Measurements from ENCODE around the gene ZNF385B.

The ZNF385B gene

GRCh38 chr2:179729966-179730365 lies 131.4 kb downstream of the ZNF385B start:
- no peak for FAIRE-seq

DNA sequence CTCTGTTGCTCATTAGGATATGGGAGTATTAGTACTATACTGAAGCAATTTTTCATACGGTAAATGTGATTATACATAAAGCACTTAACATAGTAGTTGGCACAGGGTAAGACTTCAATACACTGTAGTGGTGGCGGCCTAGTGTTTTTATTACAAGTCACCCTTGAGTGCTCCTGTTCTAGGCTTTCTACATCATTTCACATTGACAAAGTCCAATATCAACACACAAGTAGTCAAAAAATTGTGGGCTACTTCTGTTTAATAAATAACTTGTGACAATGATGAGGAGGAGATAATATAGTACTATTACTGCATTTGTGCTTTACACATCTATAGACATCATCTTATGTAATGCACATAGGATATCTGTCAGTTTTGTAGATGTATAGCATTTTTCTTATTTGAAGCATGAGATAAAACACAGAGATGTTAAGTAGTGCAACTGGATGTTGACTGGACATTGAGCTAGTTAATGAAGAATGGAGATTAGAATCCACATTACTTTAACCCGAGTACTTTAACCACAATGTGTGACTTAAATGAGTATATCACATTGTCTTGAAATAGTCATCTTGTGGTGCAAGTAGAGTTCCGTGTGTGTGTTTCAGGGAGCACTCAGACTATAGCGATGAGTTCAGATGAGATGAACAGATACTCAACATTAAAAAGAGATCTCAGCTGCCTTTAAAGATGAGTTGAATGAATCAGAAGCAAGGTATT lies 134.8 kb downstream of the ZNF385B start:
- no peak for FAIRE-seq

GRCh38 chr2:179724403-179724802 lies 137.0 kb downstream of the ZNF385B start:
- FAIRE-seq = no peak

DNA sequence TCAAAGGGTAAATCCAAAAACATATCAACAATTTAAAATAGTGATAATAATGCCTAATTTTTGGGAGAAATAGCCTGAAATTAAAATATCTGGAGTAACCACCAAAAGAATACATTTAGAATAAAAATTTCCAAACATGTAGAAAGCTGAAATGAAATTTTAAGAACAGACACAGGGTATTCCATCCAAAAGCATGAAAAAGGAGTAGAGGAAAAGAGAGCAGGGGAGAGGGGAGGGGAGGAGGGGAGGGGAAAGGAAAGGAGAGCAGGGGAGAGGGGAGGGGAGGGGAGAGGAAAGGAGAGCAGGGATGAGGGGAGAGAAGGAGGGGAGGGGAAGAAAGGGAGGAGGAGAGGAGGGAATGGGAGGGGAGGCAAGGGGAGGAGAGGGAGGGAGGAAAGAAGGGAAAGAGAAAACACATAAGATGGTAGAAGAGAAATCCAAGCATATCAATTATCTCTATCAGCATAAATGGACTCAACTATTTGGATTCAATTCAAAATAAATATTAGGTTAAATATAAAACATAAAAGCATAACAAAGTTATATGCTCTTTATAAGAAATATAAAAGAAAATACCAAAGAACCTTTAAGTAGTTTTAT lies 141.1 kb downstream of the ZNF385B start:
- no peak for FAIRE-seq

GRCh38 chr2:179715871-179716270 lies 145.5 kb downstream of the ZNF385B start:
- no peak for FAIRE-seq

GRCh38 chr2:179715196-179715595 lies 146.2 kb downstream of the ZNF385B start:
- no peak for FAIRE-seq

GRCh38 chr2:179712825-179713224 lies 148.6 kb downstream of the ZNF385B start:
- no peak for FAIRE-seq

GRCh38 chr2:179711375-179711774 lies 150.0 kb downstream of the ZNF385B start:
- FAIRE-seq = no peak

- no peak for FAIRE-seq
Observed at GRCh38 chr2:179703702-179704101, 157.7 kb downstream of the ZNF385B start.

- no peak for FAIRE-seq
Observed at GRCh38 chr2:179702912-179703311, 158.5 kb downstream of the ZNF385B start.

GRCh38 chr2:179701524-179702110 lies 159.8 kb downstream of the ZNF385B start:
- no peak for FAIRE-seq

DNA sequence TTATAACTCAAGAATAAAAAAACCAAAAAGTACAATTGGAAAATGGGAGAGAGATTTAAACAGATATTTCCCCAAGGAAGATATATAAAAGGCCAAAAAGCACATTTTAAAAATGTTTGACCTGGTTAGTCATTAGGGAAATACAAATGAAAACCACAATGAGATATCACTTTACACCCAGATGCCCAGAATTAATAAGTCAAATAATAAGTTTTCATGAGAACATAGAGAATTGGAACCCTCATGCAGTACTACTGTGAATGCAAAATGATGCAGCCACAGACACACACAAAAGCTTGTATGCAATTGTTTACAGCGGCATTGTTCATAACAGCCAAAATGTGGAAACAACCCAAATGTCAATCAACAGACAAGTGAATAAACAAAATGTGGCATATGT lies 165.9 kb downstream of the ZNF385B start:
- FAIRE-seq = no peak

DNA sequence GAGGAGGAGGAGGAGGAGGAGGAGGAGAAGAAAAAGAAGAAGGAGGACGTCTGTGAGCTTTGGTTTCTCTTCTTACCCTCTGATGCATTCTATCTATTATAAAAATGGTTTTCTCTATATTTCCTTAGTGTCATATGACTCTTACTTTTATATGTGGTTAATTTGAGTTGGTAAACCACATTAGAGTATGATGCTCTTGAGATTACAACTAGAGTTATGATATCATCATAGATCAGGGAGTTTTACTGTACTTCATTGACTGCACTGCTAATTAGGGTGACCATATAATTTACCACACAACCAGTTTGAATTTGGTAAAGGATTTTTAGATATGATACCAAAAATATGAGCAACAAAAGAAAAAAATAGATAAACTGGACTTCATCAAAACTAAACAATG lies 166.4 kb downstream of the ZNF385B start:
- FAIRE-seq = no peak

DNA sequence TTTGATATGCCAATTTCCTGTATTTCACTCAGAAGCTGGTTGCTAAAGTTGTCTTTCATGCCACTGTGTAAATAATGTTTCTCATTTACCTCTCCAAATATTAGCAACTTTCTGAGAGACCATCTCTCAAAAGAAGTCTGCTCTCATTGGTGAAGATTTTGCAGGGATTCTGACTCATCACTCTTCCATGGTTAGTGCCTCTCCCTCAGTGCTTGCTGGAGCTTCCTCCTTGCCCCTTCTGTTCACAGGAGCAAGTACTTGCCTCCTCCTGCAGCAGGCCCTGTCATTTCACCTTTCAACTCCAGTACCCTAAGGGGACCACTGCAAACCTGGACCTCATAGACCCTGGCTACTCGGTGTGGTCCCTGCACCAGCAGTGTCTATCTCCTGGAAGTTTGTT lies 168.8 kb downstream of the ZNF385B start:
- FAIRE-seq = no peak

DNA sequence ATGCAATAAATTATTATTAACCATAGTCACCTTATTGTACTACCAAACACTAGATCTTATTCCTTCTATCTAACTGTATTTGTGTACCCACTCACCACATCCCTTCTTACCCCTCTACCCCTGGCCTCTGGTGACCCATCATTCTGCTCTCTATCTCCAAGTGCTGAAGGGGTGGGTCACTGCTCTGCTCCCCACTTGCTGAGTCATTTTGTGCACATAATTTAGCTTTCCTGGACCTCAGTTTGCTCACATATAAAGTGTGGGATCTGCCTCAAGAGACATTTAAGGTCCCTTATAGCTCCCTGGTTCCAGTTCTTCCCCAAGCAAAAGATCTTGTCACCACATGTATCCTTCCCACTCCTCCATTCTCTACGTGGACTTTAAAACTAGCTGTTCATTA lies 169.4 kb downstream of the ZNF385B start:
- no peak for FAIRE-seq

DNA sequence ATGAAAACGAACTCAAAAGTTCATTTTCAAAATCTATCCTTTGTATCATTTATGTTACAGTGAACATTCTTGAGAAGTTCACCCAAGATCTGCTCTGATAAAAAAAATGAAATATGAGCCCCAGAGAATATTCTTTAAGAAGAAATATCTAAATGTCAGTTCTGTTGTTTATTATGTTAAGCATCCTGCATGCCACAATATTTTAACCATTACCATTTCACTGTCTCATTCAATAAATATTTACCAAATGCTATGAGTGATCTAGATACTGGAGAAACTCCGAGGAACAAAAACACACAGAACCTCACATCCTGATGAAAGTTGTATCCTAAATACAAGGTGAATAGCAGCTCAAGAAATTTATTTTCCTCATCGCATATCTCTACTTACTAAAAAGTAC lies 170.2 kb downstream of the ZNF385B start:
- no peak for FAIRE-seq

GRCh38 chr2:179686718-179687342 lies 174.6 kb downstream of the ZNF385B start:
- no peak for FAIRE-seq

GRCh38 chr2:179686069-179686468 lies 175.3 kb downstream of the ZNF385B start:
- no peak for FAIRE-seq

DNA sequence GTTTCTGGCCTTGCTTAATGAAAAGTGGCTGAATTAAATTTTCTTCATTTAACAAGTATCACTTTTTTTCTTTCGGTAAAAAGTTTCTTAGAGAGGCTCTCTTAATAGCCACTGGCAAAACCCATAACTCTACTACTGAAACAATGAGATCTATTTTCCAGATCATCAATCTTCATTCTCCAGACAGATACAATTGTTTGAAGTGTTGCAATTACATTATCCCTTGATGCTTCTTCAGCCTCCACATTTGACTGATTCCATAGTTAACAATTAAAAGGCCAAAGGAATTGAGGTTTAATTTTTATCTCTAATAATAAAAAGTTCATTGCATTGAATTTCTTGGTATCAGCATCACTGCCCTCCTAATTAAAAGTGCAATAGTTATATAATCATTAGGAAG lies 176.3 kb downstream of the ZNF385B start:
- no peak for FAIRE-seq

DNA sequence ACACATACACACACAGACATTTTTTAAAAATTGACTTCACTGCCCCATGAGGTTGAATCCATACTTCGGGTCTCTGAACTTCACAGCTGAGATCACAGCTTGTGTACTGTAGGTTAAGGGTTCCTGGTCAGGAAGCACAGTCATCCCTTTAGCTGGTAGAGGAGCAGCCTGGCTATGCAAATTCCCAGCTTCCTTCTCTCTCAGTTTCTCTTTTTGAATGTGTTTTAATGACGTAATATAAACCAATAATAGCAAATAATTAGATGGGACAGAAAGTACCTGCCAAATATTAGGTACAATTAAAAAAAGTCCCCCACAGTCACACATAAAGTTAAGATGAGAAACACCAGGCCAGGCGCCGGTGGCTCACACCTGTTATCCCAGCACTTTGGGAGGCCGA lies 178.7 kb downstream of the ZNF385B start:
- FAIRE-seq = no peak

GRCh38 chr2:179677746-179678505 lies 183.5 kb downstream of the ZNF385B start:
- FAIRE-seq = no peak

DNA sequence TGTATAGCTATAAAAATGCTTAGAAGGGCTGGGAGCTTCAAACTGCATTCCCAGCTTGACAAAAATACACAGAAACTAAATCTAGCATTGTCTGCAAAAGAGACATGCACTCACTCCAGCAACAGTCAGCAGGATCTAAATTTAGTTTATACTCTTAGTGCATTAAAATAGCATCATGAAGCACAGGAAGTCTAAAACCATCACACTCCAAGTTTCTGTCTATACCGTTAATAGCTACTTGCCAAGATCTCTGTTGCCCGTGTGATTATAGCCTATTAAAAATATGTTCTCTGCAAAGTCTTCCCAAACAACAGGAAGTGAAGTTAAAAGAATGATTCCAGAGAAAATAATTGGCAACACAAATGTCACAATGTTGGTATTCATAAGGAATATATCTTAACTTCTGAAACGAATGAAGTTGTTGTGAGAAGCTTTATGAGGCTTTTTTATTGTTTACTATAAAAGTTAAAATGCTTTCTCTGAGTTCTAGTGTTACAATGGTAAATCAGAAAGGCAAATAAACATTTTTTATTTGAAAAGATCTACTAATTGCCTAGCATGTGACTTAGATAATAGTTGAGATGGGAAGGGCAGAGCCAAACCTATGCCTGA lies 184.2 kb downstream of the ZNF385B start:
- no peak for FAIRE-seq

GRCh38 chr2:179675435-179675834 lies 186.0 kb downstream of the ZNF385B start:
- no peak for FAIRE-seq
